GM21619 (cell line): Measurements from ENCODE around the gene GRID1.
"Not testable (repeated sequence)": the region's sequence is repeated elsewhere in the genome, so short reads cannot be mapped to it uniquely, and the experiment has no call there.

Experiments
- ATAC-seq: cut with Tn5 transposase; IDR thresholded peaks from one replicate; pipeline ENCODE4 v1.9.1; 2021; ENCODE audit not compliant: unreplicated experiment

Gene GRID1

GRCh38 chr10:85978566-85979358, 387.8 kb downstream of the GRID1 start:
- no peak for ATAC-seq

DNA sequence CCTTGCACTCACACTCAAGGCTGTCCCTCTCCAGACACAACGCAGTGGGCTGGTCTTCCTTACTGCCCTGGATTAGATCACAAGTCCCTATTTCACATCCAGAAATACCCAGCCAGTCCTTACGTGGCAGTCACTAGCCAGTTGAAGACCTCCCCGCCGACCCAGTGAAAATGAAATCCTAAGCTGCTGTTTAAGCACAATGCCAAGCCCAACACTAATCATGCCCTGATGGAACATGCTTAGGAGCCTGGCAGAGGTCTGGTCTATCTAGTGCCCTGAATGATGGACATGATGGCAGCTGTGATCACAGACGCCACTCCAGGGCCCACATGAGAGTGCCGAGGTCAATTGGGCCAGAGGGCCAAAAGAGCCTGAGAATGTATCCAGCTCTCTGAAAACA, 389.0 kb downstream of the GRID1 start:
- no peak for ATAC-seq

- no peak for ATAC-seq
Observed at GRCh38 chr10:85976267-85976793, 390.3 kb downstream of the GRID1 start.

- ATAC-seq: no peak
Observed at GRCh38 chr10:85971494-85971893, 395.1 kb downstream of the GRID1 start.

DNA sequence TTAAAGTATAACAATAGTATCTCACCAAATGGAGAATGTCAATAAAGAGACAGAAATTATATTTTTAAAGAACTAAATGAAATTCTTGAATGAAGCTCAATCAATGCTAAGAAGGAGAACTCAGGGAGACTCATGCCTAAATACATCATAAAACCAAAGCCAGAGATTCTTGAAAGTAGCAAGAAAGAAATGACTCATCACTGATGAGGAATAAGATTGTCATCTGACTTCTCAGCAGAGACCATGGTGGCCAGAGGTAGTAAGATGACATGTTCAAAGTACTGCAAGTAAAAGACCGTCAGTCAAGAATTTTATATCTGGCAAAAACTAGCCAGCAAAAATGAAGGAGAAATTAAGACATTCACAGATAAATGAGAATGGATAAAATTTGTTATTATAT, 399.0 kb downstream of the GRID1 start:
- ATAC-seq: peak; percentile 65

DNA sequence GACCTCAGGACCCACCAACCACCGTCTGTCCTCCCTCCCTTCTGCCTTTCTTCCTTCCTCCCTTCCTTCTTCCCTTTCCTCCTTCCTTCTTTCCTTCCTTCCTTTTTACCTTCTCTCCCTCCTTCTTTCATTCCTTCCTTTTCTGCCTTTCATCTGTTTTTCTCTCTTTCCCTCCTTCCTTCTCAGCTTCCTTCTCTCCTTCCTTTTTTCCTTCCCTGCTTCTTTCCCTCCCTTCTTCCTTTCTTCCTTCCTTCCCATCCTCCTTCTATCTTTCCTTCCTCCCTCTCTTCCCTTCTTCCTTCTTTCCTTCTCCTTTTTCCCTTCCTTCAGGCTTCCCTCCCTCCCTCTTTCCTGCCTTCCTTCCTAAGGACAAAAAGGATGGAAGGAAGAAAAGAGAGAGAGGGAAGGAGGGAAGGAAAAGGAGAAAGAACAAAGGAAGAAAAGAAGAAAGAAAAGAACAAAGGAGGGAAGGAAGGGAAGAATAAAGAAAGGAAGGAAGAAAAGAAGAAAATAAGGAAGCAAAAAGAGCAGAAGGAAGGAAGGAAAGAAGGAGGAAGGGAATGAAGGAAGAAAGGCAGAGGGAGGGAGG, 405.0 kb downstream of the GRID1 start:
- ATAC-seq: no peak

GRCh38 chr10:85961073-85961472, 405.5 kb downstream of the GRID1 start:
- no peak for ATAC-seq

- ATAC-seq: no peak
Observed at GRCh38 chr10:85959239-85959638, 407.4 kb downstream of the GRID1 start.

GRCh38 chr10:85950921-85951320, 415.7 kb downstream of the GRID1 start:
- no peak for ATAC-seq

DNA sequence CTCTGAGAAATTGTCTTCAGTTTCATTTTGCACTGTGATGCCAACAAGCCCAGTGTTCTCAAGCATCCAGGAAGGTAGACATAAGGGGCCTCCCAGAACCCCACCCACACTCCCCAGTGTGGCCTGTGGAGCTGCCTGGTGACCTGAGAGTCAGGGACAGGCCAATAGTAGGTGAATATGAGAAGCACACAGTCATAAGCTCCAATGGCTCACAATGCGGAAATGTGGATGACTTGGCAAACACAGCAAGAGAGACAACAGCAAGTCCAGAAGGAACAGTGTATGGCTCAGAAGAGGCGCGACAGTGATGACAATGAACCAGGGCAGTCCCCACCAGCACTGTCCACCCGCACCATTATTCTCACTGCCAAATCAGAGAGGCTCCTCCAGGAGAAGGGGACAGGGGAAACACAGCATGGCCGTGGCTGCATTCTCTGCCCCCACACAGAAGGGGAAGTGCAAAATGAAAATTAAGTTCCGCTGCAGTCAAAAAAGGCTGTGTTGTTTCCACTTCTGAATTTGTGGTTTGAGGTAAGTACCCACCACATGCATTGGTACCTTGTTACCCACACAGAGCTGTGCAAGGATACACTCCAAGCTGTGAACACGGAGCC, 419.8 kb downstream of the GRID1 start:
- ATAC-seq: peak; percentile 81

GRCh38 chr10:85936161-85936560, 430.4 kb downstream of the GRID1 start:
- no peak for ATAC-seq

DNA sequence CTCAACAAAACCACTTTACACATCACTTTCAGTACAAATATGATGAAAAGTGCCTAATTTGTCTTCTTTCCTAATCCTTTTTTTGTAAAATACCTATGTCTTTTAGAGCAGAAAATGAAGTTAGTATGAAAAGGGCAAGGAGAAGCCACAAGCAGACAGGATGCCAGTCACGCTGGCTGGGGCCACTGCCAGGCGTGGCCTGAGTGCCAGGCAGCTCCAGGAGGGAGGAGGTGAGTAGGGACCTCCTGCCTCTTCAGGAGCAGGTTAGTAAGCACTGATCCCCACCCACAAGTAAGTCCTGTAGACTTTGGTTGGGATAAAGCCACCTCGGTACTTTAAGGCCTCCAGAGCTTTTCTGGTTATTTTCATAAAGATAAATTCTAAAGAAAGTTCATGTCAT, 432.0 kb downstream of the GRID1 start:
- ATAC-seq: no peak

- not testable (repeated sequence) for ATAC-seq
Observed at GRCh38 chr10:85929993-85930392, 436.6 kb downstream of the GRID1 start.

DNA sequence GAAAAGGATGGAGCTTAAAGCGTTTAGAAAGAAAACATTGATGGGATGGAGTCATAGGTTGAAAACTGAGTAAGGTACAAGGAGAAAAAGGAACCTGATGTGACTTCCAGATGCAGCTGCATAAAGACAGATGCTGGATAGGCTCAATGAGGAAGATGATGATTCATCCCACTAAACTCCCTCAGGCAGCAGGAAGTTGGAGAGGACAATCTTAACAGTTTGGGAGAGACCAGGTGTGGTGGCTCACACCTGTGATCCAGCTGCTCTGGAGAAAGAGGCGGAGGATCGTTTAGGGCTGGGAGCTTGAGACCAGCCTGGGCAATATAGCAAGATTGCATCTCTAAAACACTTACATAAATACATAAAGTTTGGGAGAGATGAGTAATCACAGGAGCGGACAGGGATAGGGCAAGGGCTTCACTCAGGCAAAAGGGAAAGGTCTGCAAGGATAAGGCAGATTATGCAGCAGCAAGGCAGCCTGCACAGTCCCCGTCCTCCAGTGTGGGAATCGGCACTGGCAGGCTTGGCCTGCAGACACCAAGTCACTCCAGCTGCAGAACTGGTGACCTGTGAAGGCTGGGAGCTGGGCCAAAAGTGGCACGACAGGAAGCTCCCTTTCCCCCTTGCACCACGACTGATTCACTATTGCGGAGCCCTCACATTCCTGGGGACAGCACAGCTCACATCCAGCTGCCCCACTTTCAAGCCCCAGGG, 438.5 kb downstream of the GRID1 start:
- no peak for ATAC-seq

DNA sequence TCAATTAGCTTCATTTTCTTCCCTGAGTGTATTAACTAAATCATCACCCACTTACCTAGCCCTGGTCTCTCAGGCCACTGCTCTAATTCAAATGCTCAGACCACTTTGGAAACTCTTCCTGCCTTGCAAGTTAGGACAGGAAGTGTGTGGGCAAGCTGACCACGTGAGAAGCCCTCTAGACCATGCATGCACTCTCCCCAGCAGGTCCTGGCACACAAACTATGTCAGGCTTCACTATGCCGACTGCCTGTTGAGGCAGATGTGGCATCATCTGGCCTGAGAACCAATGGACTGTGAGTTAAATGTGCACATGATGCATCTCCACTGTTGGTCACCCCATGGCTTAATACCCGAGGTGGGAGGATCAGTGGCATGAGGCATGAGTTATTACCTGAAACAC, 439.6 kb downstream of the GRID1 start:
- no peak for ATAC-seq

GRCh38 chr10:85926136-85926535, 440.5 kb downstream of the GRID1 start:
- ATAC-seq: no peak

DNA sequence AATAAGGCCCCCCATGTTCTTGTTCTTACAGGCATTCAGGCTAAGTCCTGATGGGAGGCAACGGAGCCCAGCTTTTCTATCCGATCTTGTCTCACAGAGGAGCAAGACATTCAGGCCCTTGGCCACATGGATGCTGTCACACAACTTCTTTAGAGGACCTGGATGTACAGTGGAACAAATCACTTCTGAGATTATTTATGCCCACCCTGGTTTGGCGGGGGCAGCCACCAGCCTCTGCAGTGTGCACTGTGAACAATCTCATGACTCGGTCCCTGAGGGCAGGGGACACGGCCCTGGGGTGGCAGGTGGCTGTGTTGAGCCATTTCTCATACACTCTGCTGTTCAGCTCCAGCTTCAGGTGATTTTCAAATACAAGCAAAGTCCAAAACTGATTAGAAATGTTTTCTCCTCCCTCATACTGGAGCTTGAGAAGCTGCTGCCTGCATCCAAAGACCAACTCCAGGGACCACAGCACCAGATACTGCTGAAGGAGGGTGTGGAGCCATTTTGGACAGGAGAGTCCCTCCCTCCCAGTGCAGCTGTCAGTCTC, 441.3 kb downstream of the GRID1 start:
- no peak for ATAC-seq

DNA sequence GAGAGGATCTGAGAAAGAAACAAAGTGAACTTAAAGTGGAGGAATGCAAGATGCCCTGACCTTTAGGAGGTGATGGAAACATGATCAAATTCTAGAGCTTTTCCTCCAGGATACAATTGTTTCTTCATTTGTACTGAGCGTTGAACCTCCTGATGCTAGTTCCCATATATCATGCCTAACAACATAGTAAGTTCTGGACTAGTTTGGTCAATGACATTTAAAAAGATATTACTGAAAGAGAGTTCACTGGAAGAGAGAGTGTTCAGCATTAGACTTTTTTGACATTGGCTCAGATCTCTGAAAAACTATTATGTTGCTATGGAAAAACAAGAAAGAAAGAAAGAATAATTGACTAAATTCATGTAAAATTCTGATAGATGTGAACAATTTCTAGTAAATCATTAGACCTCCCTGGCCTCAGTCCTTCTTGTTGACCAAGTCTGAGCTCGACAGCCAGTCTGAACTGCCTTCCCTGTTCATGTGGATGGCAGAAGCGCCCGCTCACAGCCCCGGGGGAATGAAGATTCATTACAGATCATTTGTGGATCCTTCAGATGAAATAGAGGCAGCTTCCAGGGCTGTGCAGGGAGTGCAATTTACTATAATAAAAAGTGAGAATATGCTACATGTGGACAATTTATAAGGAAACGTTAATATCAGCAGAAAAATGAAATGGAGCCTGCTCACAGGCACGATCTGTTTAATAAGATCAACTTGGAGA, 442.1 kb downstream of the GRID1 start:
- ATAC-seq: no peak

DNA sequence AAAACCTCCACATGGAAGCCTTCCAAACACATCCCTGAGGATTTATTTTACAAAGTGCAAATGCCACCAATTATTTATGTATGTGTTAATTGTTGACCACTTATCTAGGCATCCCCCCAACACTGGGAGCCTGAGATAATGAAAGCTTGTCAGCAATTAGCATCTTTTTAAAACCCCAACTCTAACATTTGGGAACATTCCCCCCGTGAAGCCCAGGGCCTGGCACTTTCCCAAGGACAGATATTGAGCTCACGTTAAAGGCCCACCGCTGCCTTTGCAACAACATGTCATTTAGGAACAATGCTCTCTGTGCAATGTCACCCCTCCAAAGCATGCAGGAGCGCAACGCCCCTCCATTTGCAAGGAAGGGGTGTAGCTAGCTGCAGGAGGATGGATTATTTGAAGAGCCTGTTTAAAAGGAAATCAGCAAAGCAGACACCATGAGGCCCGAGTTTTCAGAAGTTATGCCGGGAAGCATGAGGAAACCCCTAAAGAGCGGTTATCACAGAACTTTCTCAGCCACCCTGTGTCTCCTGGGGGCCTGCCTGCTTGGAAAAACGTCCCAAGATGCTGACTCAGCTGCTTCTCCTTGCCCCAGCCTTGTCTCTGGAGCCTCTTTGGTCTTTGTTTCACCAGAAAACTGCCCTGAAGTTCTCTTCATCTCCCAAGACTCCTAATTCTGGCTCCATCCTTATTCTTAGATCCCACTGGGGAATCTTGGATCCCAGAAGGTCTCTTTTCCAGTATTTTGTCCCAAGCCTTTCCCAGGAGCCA, 444.1 kb downstream of the GRID1 start:
- no peak for ATAC-seq

- ATAC-seq: no peak
Observed at GRCh38 chr10:85921789-85922188, 444.8 kb downstream of the GRID1 start.
